Stimulated activated naive CD8-positive, alpha-beta T cell treated with anti-CD3 and anti-CD28 coated beads, Interleukin-15, Interleukin-2, amounts not matched to agents 100 ng/mL and 50 ng/mL, for 24 hours (primary cell): ENCODE data around the gene CHMP5.

Experiments
- H3K27ac Mint-ChIP-seq: one replicate; pipeline ENCODE4 v1.8.0; 2021; ENCODE audit warnings: mild to moderate bottlenecking, mixed read lengths
- H3K27me3 Mint-ChIP-seq: one replicate; pipeline ENCODE4 v1.8.0; 2021; ENCODE audit warnings: mixed read lengths
- H3K36me3 Mint-ChIP-seq: one replicate; pipeline ENCODE4 v1.8.0; 2021; ENCODE audit warnings: low read depth, mixed read lengths
- H3K4me1 Mint-ChIP-seq: one replicate; pipeline ENCODE4 v1.8.0; 2021; ENCODE audit warnings: low read depth, mixed read lengths
- H3K4me3 Mint-ChIP-seq: one replicate; pipeline ENCODE4 v1.8.0; 2021; ENCODE audit warnings: mild to moderate bottlenecking, mixed read lengths
- H3K9me3 Mint-ChIP-seq: one replicate; pipeline ENCODE4 v1.8.0; 2021; ENCODE audit warnings: mixed read lengths

CHMP5 gene

DNA sequence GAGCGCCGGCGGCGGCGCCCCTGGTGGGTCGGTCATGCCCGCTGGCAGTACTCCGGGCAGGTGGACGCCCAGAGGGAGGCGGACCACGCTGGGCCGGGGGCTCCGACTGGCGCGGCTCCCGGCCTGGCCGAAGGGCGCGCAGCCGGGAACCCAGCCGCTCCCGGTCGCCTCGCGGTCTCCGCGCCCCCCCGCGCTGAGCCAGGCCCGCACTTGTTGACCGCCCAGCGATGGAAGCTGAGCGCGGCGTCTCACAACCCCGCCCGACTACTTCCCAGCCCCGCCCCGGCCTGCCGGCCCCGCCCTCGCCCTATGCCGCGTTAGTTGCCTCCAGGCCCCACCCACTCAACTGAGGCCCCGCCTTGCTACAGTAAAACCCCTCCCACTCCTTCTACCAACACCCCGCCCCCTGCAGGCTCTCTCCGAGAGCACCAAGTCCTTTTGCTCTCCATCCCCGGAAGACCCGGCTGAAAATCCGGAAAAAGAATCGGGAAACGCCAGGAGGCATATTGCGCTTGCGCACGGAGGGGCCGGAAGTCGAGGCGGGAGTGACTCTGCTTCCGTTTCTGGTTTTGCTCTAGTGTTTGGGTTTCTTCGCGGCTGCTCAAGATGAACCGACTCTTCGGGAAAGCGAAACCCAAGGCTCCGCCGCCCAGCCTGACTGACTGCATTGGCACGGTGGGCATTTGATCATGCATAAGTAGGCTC lies at the start of gene CHMP5, which contains the start of gene BAG1:
Gene CHMP5 (plus strand): TSS at position 577 of the 705 bp plus-strand sequence. CDS start 30 bp downstream, at position 607.
Gene BAG1 (minus strand): TSS at position 236 of the 705 bp plus-strand sequence.
- peaks cover 59% of the 10 kb centered on the region for H3K4me1 Mint-ChIP-seq
- H3K27ac Mint-ChIP-seq: peak within 1 kb of the TSS; percentile 97
- no peaks in the 10 kb centered on the region for H3K27me3 Mint-ChIP-seq
- H3K9me3 Mint-ChIP-seq: no peaks in the 10 kb centered on the region
- H3K4me3 Mint-ChIP-seq: peak within 1 kb of the TSS; percentile 98
- H3K36me3 Mint-ChIP-seq: peaks cover 63% of the 10 kb centered on the region

DNA sequence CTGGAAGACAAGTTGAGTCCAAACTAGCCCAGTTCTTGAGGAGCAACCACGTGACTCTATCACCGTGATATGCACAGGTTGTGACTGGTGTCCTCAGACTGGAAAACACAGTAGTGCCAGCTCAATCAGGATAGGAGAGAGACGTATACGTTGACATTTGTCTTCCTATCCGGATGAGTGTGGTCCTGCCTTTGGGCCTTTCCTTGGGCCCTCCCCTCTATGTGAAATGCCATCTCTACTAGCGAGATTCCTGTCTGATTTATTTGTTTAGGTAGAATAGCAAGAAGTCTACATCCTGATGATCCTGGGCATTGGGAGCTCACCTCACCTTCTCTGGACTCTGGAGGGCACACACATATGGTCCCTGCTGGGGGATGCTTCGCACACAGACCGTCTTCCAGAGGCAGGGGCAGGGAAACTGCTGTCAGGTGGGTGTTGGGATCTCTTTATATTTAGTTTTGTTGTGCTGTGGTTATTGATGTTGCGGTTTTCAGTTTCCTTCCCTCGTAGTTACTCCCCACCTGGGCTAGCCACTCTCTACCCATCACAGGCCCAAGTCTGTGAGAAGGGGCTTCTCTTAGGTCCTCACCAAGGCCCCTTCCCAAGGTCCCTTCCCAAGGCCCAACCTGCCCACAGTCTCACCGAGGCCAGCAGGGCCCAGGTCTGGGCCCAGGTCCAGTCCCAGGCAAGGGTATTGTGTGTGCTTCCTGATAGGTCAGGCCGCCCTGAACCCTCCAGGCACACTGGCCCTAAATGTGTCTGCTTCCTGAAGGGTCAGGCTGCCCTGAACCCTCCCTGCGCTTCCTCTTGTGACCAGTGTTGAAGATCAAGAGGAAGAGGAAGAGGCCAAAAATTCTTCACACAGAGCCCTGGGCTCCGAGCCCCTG lies 43.9 kb upstream of the CHMP5 start:
- Mint-ChIP-seq H3K4me3 (no peak overlapping the region), H3K4me1 (peaks cover 17% of the 10 kb centered on the region), H3K9me3 (no peaks in the 10 kb centered on the region), H3K27me3 (peaks cover 3% of the 10 kb centered on the region), H3K36me3 (no peaks in the 10 kb centered on the region), H3K27ac (peak overlapping the region; percentile 2)

DNA sequence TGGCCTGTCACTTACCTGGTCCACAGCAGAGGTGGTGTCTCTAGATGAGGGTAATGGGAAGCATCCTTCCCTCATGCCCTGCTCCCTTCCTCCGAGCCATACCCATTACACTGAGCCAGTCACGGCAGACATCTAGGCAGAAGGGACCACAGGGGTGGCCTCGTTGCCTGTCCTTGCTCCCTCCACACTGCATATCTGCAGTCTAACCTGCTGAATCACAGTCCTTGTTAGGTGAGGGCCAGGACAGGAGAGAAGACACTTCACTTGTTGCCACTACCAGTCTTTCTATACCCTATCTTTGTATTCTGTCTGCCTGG lies 43.3 kb upstream of the CHMP5 start:
- Mint-ChIP-seq H3K4me1 (peaks cover 18% of the 10 kb centered on the region), H3K9me3 (no peaks in the 10 kb centered on the region), H3K27me3 (peaks cover 3% of the 10 kb centered on the region), H3K4me3 (no peak overlapping the region), H3K27ac (no peak overlapping the region), H3K36me3 (no peaks in the 10 kb centered on the region)

DNA sequence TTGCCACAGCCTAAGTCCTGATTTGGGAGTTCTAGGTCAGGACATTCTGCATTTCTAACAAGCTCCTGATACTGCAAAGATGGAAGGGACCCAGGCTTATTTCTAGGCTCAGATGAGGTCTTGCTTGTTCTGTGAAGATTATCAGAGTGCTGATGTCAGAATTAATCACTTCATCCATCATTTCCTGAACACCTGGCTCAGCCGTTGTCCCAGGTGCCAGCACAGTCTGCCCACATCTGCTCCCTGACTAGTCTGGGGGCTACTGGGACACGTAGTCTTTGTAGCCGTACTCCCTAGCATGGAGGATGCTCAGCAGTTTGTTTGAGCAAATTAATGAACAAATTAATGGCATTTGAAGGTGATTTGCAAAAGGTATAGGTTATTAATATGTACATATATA lies 42.8 kb upstream of the CHMP5 start:
- Mint-ChIP-seq H3K27me3 (peaks cover 3% of the 10 kb centered on the region), H3K4me1 (peaks cover 18% of the 10 kb centered on the region), H3K4me3 (no peak overlapping the region), H3K27ac (no peak overlapping the region), H3K9me3 (no peaks in the 10 kb centered on the region), H3K36me3 (no peaks in the 10 kb centered on the region)

DNA sequence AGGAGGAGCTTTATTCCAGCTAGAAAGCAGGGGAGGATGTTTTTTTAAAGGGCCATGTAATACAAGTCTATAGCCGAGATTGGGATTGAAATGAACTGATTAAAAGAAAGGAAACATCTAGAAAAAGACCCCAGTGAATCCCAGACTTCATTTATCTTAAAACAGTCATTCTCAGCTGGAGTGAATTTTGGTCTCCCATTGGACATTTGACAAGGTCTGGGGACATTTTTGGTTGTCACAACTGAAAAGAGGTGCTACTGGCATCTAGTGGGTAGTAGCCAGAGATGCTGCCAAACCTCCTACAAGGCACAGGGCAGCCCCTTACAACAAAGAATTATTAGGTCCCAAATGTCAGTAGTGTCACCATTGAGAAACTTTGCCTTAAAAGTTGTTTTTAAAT lies 41.2 kb upstream of the CHMP5 start:
- Mint-ChIP-seq H3K27ac (no peak overlapping the region), H3K4me1 (peaks cover 18% of the 10 kb centered on the region), H3K36me3 (no peaks in the 10 kb centered on the region), H3K27me3 (peaks cover 3% of the 10 kb centered on the region), H3K9me3 (no peaks in the 10 kb centered on the region), H3K4me3 (no peak overlapping the region)

DNA sequence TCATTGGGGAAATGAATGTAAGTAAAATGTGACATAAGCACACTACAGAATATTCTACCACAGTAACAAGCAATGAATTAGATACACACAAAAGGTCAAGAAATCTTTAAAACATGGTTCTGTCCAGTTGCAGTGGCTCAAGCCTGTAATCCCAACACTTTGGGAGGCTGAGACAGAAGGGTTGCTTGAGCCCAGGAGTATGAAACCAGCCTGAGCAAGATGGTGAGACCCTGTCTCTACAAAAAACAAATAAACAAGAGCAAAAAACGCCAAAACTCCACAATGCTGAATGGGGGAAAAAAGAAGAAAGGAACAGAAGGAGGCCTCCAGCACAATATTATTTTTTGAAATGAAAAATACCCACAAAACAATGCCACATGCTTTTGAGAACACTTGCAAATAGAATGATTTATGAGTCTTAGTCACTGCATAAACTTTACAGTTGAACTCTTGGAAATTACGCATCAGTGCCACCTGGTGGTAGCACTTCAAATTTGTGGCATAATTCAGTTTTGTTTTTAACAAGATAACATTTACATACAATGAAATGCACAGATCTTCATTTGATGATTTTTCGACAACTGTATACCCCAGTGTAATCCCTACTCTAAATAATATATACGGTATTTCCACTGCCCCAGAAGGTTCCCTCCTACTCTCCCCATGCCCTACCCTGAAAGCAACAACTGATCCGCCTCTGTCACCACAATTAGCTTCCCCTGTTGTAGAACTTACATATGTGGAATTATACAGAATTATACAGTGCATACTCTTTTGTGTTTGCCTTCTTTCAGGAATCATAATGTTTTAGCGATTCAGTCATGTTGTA lies 39.3 kb upstream of the CHMP5 start:
- Mint-ChIP-seq H3K4me1 (peaks cover 16% of the 10 kb centered on the region), H3K9me3 (no peaks in the 10 kb centered on the region), H3K27ac (peak overlapping the region; percentile 1), H3K4me3 (no peak overlapping the region), H3K27me3 (peaks cover 3% of the 10 kb centered on the region), H3K36me3 (no peaks in the 10 kb centered on the region)

DNA sequence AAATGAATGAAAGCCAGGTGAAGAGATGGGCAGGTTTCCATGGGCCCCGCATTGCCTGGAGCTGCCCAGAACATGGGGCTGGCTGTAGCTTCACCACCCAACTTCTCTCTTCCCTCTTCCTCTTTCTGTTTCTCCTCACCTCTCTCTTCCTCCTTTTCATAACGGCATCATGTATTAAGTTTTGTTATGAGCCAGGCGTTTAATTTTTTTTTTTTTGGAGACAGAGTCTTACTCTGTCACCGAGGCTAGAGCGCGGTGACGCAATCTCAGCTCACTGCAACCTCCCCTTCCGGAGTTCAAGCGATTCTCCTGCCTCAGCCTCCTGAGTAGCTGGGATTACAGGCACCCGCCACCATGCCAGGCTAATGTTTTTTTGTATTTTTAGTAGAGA lies 37.8 kb upstream of the CHMP5 start:
- peaks cover 9% of the 10 kb centered on the region for H3K4me1 Mint-ChIP-seq
- H3K27me3 Mint-ChIP-seq: peaks cover 3% of the 10 kb centered on the region
- H3K36me3 Mint-ChIP-seq: no peaks in the 10 kb centered on the region
- no peaks in the 10 kb centered on the region for H3K9me3 Mint-ChIP-seq
- H3K27ac Mint-ChIP-seq: peak overlapping the region; percentile 11
- no peak overlapping the region for H3K4me3 Mint-ChIP-seq

DNA sequence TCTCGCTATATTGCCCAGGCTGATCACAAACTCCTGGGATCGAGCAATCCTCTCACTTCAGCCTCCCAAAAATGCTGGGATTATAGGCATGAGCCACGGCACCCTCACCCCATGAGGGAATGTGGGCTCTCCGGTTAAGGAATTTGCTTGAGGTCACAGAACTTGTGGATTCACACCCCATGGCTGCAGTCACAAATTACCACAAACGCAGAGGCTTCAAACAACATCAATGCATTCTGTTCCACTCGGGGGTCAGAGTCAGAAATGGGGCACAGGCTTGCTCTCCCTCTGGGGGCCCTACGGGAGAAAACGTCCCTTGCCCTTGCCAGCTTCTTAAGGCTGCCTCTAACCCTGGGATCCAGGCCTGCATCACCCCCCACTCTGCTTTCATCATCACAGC lies 37.1 kb upstream of the CHMP5 start:
- no peak overlapping the region for H3K4me3 Mint-ChIP-seq
- peaks cover 3% of the 10 kb centered on the region for H3K27me3 Mint-ChIP-seq
- peaks cover 9% of the 10 kb centered on the region for H3K4me1 Mint-ChIP-seq
- no peaks in the 10 kb centered on the region for H3K9me3 Mint-ChIP-seq
- no peak overlapping the region for H3K27ac Mint-ChIP-seq
- no peaks in the 10 kb centered on the region for H3K36me3 Mint-ChIP-seq

DNA sequence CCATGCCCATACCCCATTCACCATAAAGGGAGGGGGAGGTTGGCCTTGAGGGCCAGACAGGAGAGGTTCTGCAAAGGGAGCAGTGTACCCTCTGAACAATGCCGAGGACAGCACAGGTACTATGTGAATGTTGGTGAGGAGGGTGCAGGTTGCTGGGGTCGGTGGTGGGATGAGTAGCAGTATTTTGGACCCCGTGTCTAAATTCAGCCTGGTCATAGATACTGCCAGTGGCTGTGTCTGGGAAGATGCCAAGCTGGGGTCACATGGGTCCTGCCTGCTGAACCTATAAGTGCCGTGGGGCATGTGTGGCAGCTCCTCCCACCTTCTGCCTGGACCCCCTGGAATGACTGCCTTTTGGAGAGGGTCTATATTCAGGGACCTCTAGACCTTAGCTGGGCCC lies 36.2 kb upstream of the CHMP5 start:
- H3K36me3 Mint-ChIP-seq: no peaks in the 10 kb centered on the region
- H3K9me3 Mint-ChIP-seq: no peaks in the 10 kb centered on the region

DNA sequence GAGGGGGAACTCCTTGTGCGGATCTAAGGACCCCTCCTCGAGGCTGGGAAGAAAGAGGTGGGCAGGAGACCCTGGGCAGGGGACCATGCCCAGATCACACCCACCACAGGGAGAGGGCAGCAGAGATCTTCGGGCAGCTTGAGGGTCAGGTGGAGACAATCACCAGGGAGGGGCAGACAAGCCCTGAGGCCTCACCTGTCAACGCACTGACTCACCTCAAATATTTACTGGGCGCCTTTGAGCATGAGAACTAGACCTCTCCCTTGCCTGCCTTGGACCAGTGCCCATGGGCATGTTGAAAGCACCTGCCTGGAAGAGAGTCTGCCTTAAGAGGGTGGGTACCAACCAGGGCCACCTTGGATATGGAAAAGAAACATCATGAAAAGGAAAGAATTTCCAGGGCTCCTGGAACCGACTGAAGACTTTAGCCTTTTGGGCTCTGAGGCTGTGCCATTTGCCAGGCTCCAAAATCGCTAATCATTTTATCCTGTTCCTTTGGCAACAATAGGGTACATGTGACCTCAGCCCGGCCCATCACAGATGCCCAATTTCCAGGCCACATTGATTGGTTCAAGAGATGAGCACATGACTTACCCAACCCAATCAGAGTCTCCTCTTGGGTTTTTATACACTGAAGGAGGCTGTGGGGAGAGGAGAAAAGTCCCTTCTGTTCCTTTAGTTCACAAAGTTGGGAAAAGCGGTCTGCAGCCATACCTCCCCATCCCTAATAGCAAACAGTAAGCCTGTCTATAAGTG lies 35.3 kb upstream of the CHMP5 start:
- no peaks in the 10 kb centered on the region for H3K27me3 Mint-ChIP-seq
- H3K4me1 Mint-ChIP-seq: peaks cover 9% of the 10 kb centered on the region
- no peaks in the 10 kb centered on the region for H3K36me3 Mint-ChIP-seq
- H3K9me3 Mint-ChIP-seq: no peaks in the 10 kb centered on the region
- no peak overlapping the region for H3K4me3 Mint-ChIP-seq
- H3K27ac Mint-ChIP-seq: no peak overlapping the region

More for the DNA sequence above, 36.2 kb upstream of the CHMP5 start:
- peaks cover 9% of the 10 kb centered on the region for H3K4me1 Mint-ChIP-seq
- no peak overlapping the region for H3K27ac Mint-ChIP-seq
- no peak overlapping the region for H3K4me3 Mint-ChIP-seq
- H3K27me3 Mint-ChIP-seq: no peaks in the 10 kb centered on the region

DNA sequence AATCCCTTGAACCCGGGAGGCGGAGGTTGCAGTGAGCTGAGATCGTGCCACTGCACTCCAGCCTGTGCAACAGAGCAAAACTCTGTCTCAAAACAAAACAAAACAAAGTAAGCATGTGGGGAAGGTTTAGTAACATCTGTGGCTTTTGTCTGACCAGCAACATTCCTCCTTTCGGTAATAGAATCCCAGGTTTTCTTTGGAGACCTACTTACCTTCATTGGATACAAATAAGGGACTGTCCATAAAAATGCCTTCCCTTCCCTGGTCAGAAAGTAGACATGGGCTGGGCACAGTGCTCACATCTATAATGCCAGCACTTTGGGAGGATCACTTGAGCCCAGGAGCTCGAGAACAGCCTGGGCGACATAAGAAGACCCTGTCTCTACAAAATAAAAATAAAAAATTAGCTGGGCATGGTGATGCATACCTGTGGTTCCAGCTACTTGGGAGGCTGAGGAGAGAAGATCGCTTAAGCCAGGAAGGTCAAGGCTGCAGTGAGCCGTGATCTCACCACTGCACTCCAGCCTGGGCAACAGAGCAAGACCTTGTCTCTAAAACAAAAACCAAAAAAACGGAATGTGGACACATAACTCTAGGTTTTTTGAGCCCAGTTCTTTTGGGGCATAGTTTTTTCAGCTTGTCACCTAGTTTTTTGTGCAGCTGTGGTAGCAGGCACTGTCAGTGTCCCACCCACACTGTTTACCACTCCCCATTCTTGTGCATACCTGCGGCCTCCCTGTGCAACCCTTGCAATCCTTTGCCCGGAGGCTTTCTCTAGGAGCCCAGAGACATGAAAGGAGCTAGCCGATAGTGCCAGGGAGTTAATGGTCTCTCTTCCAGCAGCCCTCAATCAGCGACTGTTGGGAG lies 33.9 kb upstream of the CHMP5 start:
- H3K27ac Mint-ChIP-seq: no peak overlapping the region
- H3K36me3 Mint-ChIP-seq: no peaks in the 10 kb centered on the region
- H3K27me3 Mint-ChIP-seq: peaks cover 4% of the 10 kb centered on the region
- peaks cover under 1% of the 10 kb centered on the region for H3K4me1 Mint-ChIP-seq
- H3K9me3 Mint-ChIP-seq: no peaks in the 10 kb centered on the region
- H3K4me3 Mint-ChIP-seq: no peak overlapping the region

DNA sequence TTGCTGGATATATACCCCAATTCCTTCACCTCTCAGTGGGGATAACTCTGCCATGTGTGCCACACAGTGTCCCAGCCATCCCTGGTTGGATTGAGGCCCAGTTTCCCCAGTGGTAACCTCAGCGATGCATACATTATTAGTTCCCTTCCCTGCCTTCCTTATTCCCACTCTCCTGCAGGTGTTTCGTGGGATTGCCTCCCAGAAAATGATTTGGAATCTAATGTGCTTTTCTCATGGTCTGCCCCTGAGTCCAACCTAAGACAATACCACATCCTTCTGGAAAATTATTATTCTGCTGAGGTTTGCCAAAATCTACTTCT lies 33.3 kb upstream of the CHMP5 start:
- Mint-ChIP-seq H3K36me3 (no peaks in the 10 kb centered on the region), H3K27ac (no peak overlapping the region), H3K4me3 (no peak overlapping the region), H3K27me3 (peaks cover 4% of the 10 kb centered on the region), H3K4me1 (no peaks in the 10 kb centered on the region), H3K9me3 (no peaks in the 10 kb centered on the region)

DNA sequence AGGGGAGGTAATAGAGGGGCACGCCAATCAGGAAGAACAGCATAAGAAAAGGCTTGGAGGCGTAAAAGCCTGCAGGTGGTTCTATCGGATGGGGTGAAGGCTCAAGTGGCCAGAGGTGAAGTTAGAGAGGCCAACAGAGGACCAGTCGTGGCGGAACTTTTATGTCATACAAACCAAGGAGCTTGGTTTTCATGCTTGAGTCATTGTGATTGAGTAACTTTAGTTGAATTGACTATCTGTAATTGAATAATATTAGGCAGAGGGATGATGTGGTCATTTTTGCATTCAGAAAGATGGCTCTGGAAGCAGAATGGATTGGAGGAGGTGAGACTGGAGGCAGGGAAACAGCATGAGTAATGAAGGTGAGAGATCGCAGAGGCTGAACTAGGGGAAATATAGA lies 32.0 kb upstream of the CHMP5 start:
- Mint-ChIP-seq H3K4me1 (no peaks in the 10 kb centered on the region), H3K27ac (peak overlapping the region; percentile 19), H3K36me3 (no peaks in the 10 kb centered on the region), H3K9me3 (no peaks in the 10 kb centered on the region), H3K4me3 (no peak overlapping the region), H3K27me3 (peaks cover 4% of the 10 kb centered on the region)
